B cell (primary cell): ENCODE results near the gene GUCA1A. TPM values are rescaled to one million over a fixed set of nuclear protein-coding genes. Genes with fewer than 3 reads are reported as not detected.

ENCODE experiments used
- ATAC-seq: fragments of 200-7000 bp; cut with Tn5 transposase; one replicate; pipeline ENCODE4 v1.10.0; 2021; ENCODE audit warnings: low read depth, mild to moderate bottlenecking, moderate number of reproducible peaks, moderate library complexity
- CTCF ChIA-PET: fragments of 350-600 bp; sonication (Branson Sonifier 250); formaldehyde crosslinking; loops from one replicate; lab custom pipeline; 2021; ENCODE audit warnings: antibody characterized with exemption, inconsistent platforms; lab: Charles Lee
- POLR2A ChIA-PET: fragments of 350-600 bp; sonication (Branson Sonifier 250); formaldehyde crosslinking; loops from one replicate; lab custom pipeline; 2021; ENCODE audit warnings: antibody characterized with exemption; lab: Charles Lee
- DNase-seq: peaks from one replicate; pipeline ENCODE4 v3.0.0; 2013
- H2AFZ ChIP-seq: 2 replicates; pipeline ENCODE4 v1.6.1; 2012; ENCODE audit warnings: mild to moderate bottlenecking, low read depth, low read length; ENCODE audit not compliant: insufficient read depth, poor library complexity, severe bottlenecking
- H3K27ac ChIP-seq, 2 donors: 1 replicate in 1 of 2; 2 replicates in 1 of 2; pipeline ENCODE4 v1.5.1; 2012 to 2013; ENCODE audit warnings: low read length in 2 of 2, mild to moderate bottlenecking in 2 of 2, moderate library complexity in 1 of 2
- H3K27me3 ChIP-seq, 4 experiments: fragments of 200-600 bp in 1 of 4; sonication (generic) in 1 of 4; replicated peaks in 1 of 4; 1 replicate in 2 of 4; 2 replicates in 2 of 4; pipeline versions ENCODE4 v1.6.1 to v1.7.0; 2013 to 2016; ENCODE audit warnings: low read length in 3 of 4, mild to moderate bottlenecking in 2 of 4, mixed read lengths in 1 of 4, moderate library complexity in 1 of 4; ENCODE audit not compliant: insufficient read depth in 4 of 4, control insufficient read depth in 3 of 4; ENCODE audit errors: control extremely low read depth in 1 of 4
- H3K36me3 ChIP-seq, 2 experiments: replicated peaks in 1 of 2; 1 replicate in 1 of 2; 2 replicates in 1 of 2; pipeline versions ENCODE4 v1.6.1 to v1.7.1; 2013; ENCODE audit warnings: low read length in 1 of 2; ENCODE audit not compliant: insufficient read depth in 2 of 2, control insufficient read depth in 1 of 2; ENCODE audit errors: control extremely low read depth in 1 of 2, extremely low read depth in 1 of 2
- H3K4me1 ChIP-seq, 2 donors: fragments of 200-600 bp in 1 of 2; sonication (generic) in 1 of 2; 1 replicate in 1 of 2; 2 replicates in 1 of 2; pipeline versions ENCODE4 v1.5.1 to v1.6.1; 2013 to 2017; ENCODE audit warnings: low read length in 2 of 2; ENCODE audit not compliant: control insufficient read depth in 2 of 2, insufficient read depth in 2 of 2
- H3K4me2 ChIP-seq: replicated peaks from 2 replicates; pipeline ENCODE3; 2012; ENCODE audit warnings: mild to moderate bottlenecking, low read depth, low read length; ENCODE audit not compliant: poor library complexity, severe bottlenecking
- H3K4me3 ChIP-seq, 5 experiments: fragments of 200-600 bp in 1 of 5; sonication (generic) in 1 of 5; 1 replicate in 3 of 5; 2 replicates in 2 of 5; pipeline versions ENCODE4 v1.5.1 to v1.7.0; 2011 to 2016; ENCODE audit warnings: low read length in 4 of 5, mild to moderate bottlenecking in 4 of 5, low read depth in 2 of 5, control low read depth in 1 of 5, moderate library complexity in 1 of 5; ENCODE audit not compliant: insufficient read depth in 1 of 5; ENCODE audit errors: control extremely low read depth in 1 of 5, extremely low read depth in 1 of 5
- H3K79me2 ChIP-seq: fragments of 200-600 bp; sonication (generic); one replicate; pipeline ENCODE4 v1.6.0; 2016; ENCODE audit warnings: low read length; ENCODE audit not compliant: control insufficient read depth, insufficient read depth
- H3K9ac ChIP-seq: fragments of 200-600 bp; sonication (generic); 2 replicates; pipeline ENCODE4 v1.6.1; 2017; ENCODE audit warnings: mild to moderate bottlenecking, low read length, moderate library complexity
- H3K9me3 ChIP-seq, 3 donors: one replicate each; pipeline versions ENCODE4 v1.6.1 to v1.7.1; 2013; ENCODE audit warnings: low read length in 2 of 3; ENCODE audit not compliant: control insufficient read depth in 2 of 3, insufficient read depth in 1 of 3; ENCODE audit errors: control extremely low read depth in 1 of 3
- H4K20me1 ChIP-seq: 2 replicates; pipeline ENCODE4 v1.6.0; 2012; ENCODE audit warnings: mild to moderate bottlenecking, low read length; ENCODE audit not compliant: insufficient read depth, control insufficient read depth, poor library complexity, severe bottlenecking
- H3K27ac Mint-ChIP-seq: one replicate; pipeline ENCODE4 v1.8.0; 2021; ENCODE audit warnings: mixed read lengths
- H3K27me3 Mint-ChIP-seq: one replicate; pipeline ENCODE4 v1.8.0; 2021; ENCODE audit warnings: mixed read lengths
- H3K4me1 Mint-ChIP-seq: one replicate; pipeline ENCODE4 v1.8.0; 2021; ENCODE audit warnings: mixed read lengths
- H3K4me3 Mint-ChIP-seq: one replicate; pipeline ENCODE4 v1.8.0; 2021; ENCODE audit warnings: mixed read lengths
- H3K9me3 Mint-ChIP-seq: one replicate; pipeline ENCODE4 v1.8.0; 2022; ENCODE audit warnings: mixed read lengths; ENCODE audit not compliant: insufficient read depth
- EZH2 ChIP-seq: IDR thresholded peaks from 2 replicates; pipeline ENCODE4 v1.6.1; 2012; ENCODE audit warnings: borderline replicate concordance, low read depth, mild to moderate bottlenecking, moderate library complexity, low read length; ENCODE audit not compliant: insufficient read depth, poor library complexity, severe bottlenecking
- WGBS: methylation state at CpG from one replicate; pipeline ENCODE4 v1.1.5; 2013; ENCODE audit warnings: missing lambda C conversion rate; ENCODE audit not compliant: insufficient coverage; 5-methylcytosine and 5-hydroxymethylcytosine counted together
- intact Hi-C: fragments of 100-400 bp; cut with micrococcal nuclease; formaldehyde crosslinking; loops from one replicate; pipeline ENCODE4 v1.10.0; 2022
- polyA plus RNA-seq: library from polyadenylated mRNA; depleted of rRNA; stranded (reverse); fragments of >200 nt; gene quantifications from 2 replicates; pipeline ENCODE4 v1.2.3, GENCODE V29; 2012
- total RNA-seq, 2 donors: library from RNA; stranded (reverse); fragments of 120-200 nt in 1 of 2; gene quantifications; 1 replicate in 1 of 2; 2 replicates in 1 of 2; pipeline versions ENCODE4 v1.2.3 to v1.2.4, GENCODE V29; 2013 to 2022
- TF ChIP-seq, protein P1 (sequence below): fragments of 200-600 bp; IDR thresholded peaks from one replicate; pipeline ENCODE4 v1.8.0; 2022; ENCODE audit warnings: antibody characterized with exemption, mild to moderate bottlenecking

The GUCA1A gene
- total and polyA plus RNA-seq, 2 donors (not counting 1 experiment from before 2014, with no cell fraction given) = not detected

DNA sequence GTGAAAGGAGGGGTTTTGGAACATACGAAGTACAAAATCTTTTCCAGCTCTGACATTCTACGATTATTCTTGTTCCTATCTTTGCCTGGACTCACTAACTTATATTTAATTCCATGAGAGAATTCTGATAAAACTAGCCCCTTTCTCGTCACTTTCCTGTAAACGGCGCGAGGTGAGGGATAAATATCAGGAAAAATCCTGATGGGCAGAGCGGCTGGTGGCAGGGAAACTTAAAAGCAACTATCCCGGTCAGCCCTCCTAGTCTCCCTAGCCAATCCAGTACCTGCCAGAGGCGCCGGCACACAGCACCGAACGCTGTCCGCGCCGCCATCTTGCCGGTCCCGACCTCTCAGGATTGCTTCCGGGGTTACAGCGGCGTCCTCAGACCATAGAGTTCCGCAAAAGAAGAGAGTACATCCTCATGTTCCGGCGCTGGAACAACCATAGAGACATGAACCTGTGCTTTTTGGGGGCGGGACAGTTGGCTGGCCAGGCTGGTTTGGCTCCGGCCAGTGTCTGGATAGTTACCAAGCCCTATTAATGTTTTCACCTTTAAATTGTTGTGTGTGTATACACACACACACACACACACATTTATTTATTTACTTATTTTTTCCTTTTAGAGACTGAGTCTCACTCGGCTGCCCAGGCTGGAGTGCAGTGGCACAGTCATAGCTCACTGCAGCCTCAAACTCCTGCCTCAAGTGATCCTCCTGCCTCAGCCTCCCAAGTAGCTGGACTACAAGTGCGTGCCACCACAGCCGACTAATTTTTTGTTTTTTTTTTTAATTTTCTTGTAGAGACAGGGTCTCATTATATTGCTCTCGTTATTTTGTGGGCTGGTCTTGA lies 44.6 kb downstream of the GUCA1A start, which contains the start of gene MRPS10:
Gene MRPS10 (minus strand): TSS at position 343 of the 849 bp plus-strand sequence. CDS start 12 bp downstream, at position 331.
- H3K27ac Mint-ChIP-seq = peak within 1 kb of the TSS; percentile 98
- H3K9me3 Mint-ChIP-seq = no peaks in the 10 kb centered on the region
- Histone ChIP-seq H3K4me1 (peaks cover 7 to 14% of the 10 kb centered on the region in 2 donors), H4K20me1 (no peaks in the 10 kb centered on the region), H3K4me2 (peak within 1 kb of the TSS; percentile 72), H2AFZ (peak within 1 kb of the TSS; percentile 90), H3K9ac (peak within 1 kb of the TSS; percentile 88), H3K9me3 (no peaks in the 10 kb centered on the region), H3K27me3 (no peaks in the 10 kb centered on the region), H3K4me3 (peak within 1 kb of the TSS; percentile 76 to 98 (median 86)), H3K79me2 (peaks cover 36% of the 10 kb centered on the region), H3K36me3 (peaks cover 1 to 12% of the 10 kb centered on the region in 2 experiments), H3K27ac (peak within 1 kb of the TSS; percentile 58 to 76)
- H3K4me1 Mint-ChIP-seq = peaks cover 23% of the 10 kb centered on the region
- H3K4me3 Mint-ChIP-seq = peak within 1 kb of the TSS; percentile 99
- no peak for TF ChIP-seq EZH2
- TF ChIP-seq, protein P1, sequence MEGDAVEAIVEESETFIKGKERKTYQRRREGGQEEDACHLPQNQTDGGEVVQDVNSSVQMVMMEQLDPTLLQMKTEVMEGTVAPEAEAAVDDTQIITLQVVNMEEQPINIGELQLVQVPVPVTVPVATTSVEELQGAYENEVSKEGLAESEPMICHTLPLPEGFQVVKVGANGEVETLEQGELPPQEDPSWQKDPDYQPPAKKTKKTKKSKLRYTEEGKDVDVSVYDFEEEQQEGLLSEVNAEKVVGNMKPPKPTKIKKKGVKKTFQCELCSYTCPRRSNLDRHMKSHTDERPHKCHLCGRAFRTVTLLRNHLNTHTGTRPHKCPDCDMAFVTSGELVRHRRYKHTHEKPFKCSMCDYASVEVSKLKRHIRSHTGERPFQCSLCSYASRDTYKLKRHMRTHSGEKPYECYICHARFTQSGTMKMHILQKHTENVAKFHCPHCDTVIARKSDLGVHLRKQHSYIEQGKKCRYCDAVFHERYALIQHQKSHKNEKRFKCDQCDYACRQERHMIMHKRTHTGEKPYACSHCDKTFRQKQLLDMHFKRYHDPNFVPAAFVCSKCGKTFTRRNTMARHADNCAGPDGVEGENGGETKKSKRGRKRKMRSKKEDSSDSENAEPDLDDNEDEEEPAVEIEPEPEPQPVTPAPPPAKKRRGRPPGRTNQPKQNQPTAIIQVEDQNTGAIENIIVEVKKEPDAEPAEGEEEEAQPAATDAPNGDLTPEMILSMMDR = no peak
- CTCF ChIA-PET = interaction anchor here (0.5 to 2.2 kb wide), 7 partner anchors 10 to 430 kb away, joined by 3 to 13 read pairs (median 4); partner anchors contain the start of gene TOMM6
- WGBS = 3% methylated on average over 22 of the region's 29 CpGs
- POLR2A ChIA-PET = interaction anchor here (0.7 kb wide), 1 partner anchor 157 kb away, joined by 4 read pairs; no protein-coding TSS in a partner anchor
- DNase-seq (peak; percentile 92), ATAC-seq (peak; percentile 99)
- peaks cover 4% of the 10 kb centered on the region for H3K27me3 Mint-ChIP-seq
- intact Hi-C loops = loop anchor here (1.0 to 10.0 kb wide), 10 partner anchors 320 to 1467 kb away; partner anchors contain the start of genes MRPS18A, NFYA, OARD1 and PRICKLE4

DNA sequence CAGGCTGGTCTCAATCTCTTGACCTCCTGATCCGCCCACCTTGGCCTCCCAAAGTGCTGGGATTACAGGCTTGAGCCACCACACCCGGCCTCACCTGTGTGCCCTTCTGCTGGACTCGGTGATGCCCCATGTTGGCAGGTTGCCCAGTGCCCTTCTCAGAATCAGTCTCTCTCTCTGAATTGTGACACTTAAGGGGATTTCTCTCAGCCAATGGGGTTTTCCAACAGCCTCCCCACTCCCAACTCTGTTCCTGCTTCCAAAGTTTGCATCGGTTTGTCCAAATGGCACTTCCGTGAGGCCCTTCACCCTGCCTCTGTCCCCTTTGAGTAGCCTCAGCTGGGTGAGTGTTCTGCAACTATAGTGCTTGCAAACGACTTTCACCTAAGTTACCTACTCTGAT lies 47.6 kb downstream of the GUCA1A start:
- Histone ChIP-seq H3K4me2 (no peak overlapping the region), H3K9me3 (no peaks in the 10 kb centered on the region), H3K36me3 (no peaks in the 10 kb centered on the region), H3K79me2 (peaks cover 23% of the 10 kb centered on the region), H2AFZ (no peak overlapping the region), H3K4me3 (no peak overlapping the region), H3K4me1 (peaks cover 7 to 14% of the 10 kb centered on the region in 2 donors), H3K27ac (no peak overlapping the region), H4K20me1 (no peaks in the 10 kb centered on the region), H3K9ac (no peak overlapping the region), H3K27me3 (no peaks in the 10 kb centered on the region)
- H3K27ac Mint-ChIP-seq = no peak overlapping the region
- H3K4me3 Mint-ChIP-seq = no peak overlapping the region
- no peak for ATAC-seq
- H3K4me1 Mint-ChIP-seq = peaks cover 19% of the 10 kb centered on the region
- H3K27me3 Mint-ChIP-seq = peaks cover 10% of the 10 kb centered on the region
- intact Hi-C loops = no loop called here
- no peak for TF ChIP-seq EZH2
- TF ChIP-seq, protein P1 = no peak
- POLR2A ChIA-PET = no interaction called here
- H3K9me3 Mint-ChIP-seq = no peaks in the 10 kb centered on the region
- CTCF ChIA-PET = no interaction called here
- no peak for DNase-seq
- WGBS = 87% methylated on average over 5 of the region's 6 CpGs
